ENCODE data around the gene UXT.

UXT gene

DNA sequence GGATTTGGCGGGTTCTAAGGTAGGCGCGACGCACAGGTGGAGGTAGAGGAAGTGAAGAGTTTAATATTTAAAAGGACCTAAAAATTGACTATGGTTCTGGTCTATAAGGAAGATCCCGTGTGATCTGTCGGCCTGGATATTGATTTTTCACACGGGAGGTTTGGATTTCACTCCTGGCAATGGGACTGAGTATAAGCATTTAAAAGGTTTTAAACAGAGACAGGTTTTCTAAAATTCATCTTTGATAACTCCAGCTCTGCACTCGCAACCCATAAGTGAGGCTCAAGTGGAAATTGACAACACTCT is 394 bp upstream of the UXT start:
- H3K27me3 Mint-ChIP-seq: no peaks in the 10 kb centered on the region
- H3K4me3 Mint-ChIP-seq: peak overlapping the region; percentile 83 to 93
- H3K27ac Mint-ChIP-seq: peak overlapping the region; percentile 97 to 99
- H3K4me1 Mint-ChIP-seq: peaks cover 38% of the 10 kb centered on the region
- DNase-seq (no peak), ATAC-seq (no peak)
- H3K9me3 Mint-ChIP-seq: peaks cover 0 to 5% of the 10 kb centered on the region in 2 donors

DNA sequence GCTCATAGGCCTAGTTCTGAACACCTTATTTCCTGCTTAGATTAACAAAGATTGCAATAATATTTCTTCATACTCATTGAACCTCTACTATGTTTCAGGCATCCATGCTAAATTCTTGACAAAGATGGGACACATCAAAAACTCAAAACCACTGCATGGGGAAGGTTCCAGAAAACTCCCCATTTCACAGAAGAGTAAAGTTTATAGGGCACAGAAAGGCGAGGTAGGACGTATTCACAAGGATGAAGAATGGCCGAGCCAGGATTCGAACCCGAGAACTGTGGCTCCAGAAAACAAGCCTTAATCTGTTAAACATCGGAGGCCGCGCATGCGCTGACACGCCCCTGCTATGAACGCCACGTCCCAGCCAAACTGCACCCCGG is 688 bp downstream of the UXT start:
- H3K27ac Mint-ChIP-seq: peak overlapping the region; percentile 97 to 99
- H3K4me1 Mint-ChIP-seq: peaks cover 38% of the 10 kb centered on the region

DNA sequence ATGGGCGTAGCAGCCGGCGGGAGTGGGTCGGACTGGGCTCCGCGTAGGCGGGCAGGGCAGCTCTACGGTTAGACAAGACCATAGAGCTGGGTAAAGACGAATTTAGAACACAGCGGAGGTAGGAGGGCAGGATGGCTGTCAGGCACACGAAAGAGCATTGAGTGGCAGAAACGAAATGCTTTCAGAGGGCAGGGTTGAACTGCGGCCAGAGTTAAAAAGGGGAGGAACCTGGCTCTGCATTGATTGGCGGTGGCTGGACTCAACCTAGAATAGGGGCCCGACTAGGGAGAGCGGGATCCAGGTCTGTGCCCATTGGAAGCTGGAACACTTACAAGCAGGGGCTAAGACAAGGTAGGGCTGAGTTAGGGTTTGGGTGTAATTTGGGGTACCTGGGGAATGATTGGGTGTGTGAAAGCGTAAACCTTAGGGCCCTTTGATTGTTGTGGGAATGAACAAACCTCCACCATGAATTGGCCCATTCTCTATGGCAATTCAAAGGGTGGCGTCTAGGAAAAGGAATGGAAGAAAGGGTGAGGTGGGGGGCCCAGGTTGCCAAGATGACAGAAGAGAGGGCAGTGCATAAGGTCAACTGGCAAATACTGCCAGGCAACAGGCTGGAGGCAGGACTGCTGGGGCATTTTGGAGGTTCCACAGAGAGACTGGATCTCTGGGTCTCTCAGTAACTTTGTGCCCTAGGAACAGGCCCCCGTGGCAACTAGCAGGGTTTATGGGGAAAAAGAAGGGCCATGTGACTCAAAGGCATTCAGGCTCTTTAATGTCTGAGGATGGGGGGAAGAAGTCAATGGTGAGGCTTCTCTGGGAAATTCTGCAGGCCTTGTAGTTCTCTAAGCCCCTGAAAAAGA is 7.7 kb downstream of the UXT start:
- peak overlapping the region; percentile 91 to 98 for H3K27ac Mint-ChIP-seq
- H3K27me3 Mint-ChIP-seq: no peaks in the 10 kb centered on the region
- no peak for ATAC-seq
- peak overlapping the region; percentile 91 to 94 for H3K4me3 Mint-ChIP-seq
- no peak for DNase-seq
- peaks cover 64% of the 10 kb centered on the region for H3K4me1 Mint-ChIP-seq
- no peaks in the 10 kb centered on the region for H3K9me3 Mint-ChIP-seq

More for the DNA sequence above, 688 bp downstream of the UXT start:
- H3K27me3 Mint-ChIP-seq: no peaks in the 10 kb centered on the region
- DNase-seq: no peak
- no peak for ATAC-seq
- H3K4me3 Mint-ChIP-seq: peak overlapping the region; percentile 83 to 93
- H3K9me3 Mint-ChIP-seq: peaks cover 0 to 5% of the 10 kb centered on the region in 2 donors

DNA sequence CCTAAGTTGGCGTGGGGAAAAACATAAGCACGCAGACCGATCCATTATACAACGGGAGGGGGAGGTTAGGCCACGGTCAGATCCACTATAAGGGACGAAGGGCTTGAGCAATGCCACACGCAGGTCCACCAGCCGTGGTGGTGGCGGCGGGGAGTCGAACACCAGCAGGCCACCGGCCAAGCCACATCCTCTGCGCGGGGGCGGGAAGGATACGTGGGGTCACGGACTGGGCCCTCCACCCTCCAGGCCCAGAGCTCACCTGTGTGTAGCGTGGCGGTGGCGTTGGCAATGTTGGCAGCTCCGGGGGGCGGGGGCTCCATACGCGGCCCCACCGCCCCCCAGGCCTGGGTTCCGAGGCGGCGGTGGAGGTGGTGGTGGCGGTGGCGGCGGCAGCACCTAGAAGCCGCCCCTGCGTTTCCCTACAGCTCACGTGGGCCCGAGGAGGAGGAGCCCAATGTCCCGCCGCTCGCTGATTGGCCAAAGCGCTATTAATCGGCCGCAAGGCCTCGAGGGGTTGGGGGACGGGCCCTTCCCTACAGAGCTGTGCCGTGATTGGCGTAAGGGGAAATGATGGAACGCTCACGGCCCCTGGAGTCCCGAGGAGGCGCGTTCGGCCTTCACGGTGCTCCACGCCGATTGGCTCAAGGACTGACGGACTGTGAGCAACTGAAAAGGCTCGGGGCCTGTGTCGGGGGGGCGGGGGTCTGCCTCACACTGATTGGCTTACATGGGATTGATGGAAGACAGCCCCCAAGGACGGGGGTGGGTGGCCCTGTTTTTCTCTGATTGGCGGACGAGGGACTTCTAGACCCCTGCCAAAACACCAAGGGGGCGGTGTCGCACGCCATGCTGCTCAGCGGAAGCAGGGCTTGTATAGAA is 8.6 kb downstream of the UXT start, which contains the start of gene ELK1:
Gene ELK1 (minus strand): TSS at position 400 of the 879 bp plus-strand sequence. CDS start 9,122 bp downstream, outside the sequence.
- peak; percentile 95 for ATAC-seq
- Mint-ChIP-seq H3K27me3 (no peaks in the 10 kb centered on the region), H3K27ac (peak within 1 kb of the TSS; percentile 93 to 98), H3K4me1 (peaks cover 62% of the 10 kb centered on the region), H3K9me3 (no peaks in the 10 kb centered on the region), H3K4me3 (peak within 1 kb of the TSS; percentile 91 to 96)
- peak; percentile 85 to 94 for DNase-seq

DNA sequence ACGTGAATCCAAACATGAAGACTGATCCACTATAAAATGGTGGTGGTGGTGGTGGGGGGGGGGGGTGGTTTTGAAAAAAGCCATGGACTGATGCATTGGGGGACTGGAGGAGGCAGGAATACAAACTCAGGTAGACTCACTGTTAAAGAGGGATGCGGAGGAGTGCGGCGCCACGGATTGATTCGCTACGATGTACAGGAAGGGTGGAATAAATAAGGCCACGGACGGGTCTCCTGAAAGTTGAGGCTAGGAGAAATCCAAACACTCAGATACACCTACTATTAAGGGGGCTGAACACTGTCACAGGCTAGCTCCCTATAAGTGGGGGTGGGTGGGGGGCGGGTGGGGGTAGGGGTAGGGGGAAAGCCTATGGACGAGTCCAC is 9.2 kb downstream of the UXT start:
- Mint-ChIP-seq H3K4me1 (peaks cover 68% of the 10 kb centered on the region), H3K4me3 (peak overlapping the region; percentile 91 to 96), H3K27me3 (no peaks in the 10 kb centered on the region), H3K27ac (peak overlapping the region; percentile 76 to 97), H3K9me3 (no peaks in the 10 kb centered on the region)
- DNase-seq (no peak), ATAC-seq (no peak)

DNA sequence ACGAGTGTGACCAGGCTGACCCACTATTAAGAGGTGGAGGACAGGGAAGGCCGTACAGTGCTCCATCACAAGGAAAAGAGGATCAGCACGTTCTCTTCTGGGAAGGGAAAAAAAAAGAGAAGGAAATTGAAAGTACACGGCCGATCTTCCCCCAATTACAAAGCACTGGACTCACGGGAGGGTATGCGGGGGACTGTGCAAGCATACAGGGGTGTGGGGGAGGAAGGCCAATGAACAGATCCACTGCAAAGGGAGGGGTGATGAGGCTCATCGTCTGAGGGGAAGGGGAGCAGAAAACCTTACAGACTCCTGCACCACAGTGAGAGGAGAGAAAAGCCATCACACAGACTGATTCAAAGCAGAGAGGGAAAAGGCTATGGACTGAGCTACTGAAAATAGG is 9.7 kb downstream of the UXT start:
- Mint-ChIP-seq H3K27ac (peak overlapping the region; percentile 93 to 97), H3K4me1 (peaks cover 73% of the 10 kb centered on the region)
- DNase-seq: no peak

DNA sequence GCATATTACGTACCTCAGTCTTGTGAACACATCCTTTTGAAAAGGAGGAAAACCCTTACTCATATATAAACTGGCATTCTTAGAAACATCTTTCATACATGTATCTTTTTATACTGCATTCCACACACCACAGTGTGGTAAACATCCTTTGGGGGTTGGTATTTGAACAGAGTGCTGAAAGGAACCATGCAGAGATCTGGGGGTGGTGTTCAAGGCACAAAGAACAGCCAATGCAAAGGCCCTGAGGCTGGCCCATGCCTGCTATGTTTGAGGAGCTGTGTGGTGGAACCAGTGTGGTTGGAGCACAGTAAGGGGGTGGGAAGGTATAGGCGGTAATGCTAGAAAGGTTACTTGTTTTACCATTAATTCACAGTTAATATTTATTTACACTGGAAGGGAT is 10.6 kb downstream of the UXT start:
- H3K27me3 Mint-ChIP-seq: no peaks in the 10 kb centered on the region

More for the DNA sequence above, 9.7 kb downstream of the UXT start:
- peak overlapping the region; percentile 82 to 96 for H3K4me3 Mint-ChIP-seq
- ATAC-seq: no peak
- no peaks in the 10 kb centered on the region for H3K27me3 Mint-ChIP-seq
- no peaks in the 10 kb centered on the region for H3K9me3 Mint-ChIP-seq

DNA sequence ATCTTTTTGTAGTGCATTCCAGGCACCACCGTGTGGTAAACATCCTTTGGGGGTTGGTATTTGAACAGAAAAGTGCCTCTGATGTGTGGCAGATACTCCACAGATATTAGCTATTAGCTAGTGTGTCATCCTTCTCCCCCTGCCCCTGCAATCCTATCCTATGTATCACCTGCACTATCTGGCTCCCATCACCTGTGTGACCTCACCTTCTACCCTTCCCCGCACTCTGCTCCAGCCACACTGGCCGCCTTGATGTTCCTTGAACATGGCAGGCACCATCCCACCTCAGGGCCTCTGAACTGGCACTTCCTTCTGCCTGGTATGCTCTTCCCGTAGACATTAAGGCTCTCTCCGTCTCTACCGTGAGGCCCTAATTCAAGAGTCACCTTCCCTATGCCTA is 12.3 kb downstream of the UXT start:
- ATAC-seq (no peak), DNase-seq (no peak)
- no peaks in the 10 kb centered on the region for H3K27me3 Mint-ChIP-seq
- no peak overlapping the region for H3K4me3 Mint-ChIP-seq
- H3K27ac Mint-ChIP-seq: no peak overlapping the region
- H3K9me3 Mint-ChIP-seq: no peaks in the 10 kb centered on the region
- peaks cover 63% of the 10 kb centered on the region for H3K4me1 Mint-ChIP-seq

More for the DNA sequence above, 10.6 kb downstream of the UXT start:
- H3K4me1 Mint-ChIP-seq: peaks cover 76% of the 10 kb centered on the region
- ATAC-seq (no peak), DNase-seq (no peak)
- H3K4me3 Mint-ChIP-seq: peak overlapping the region; percentile 82 to 96
- H3K9me3 Mint-ChIP-seq: no peaks in the 10 kb centered on the region
- H3K27ac Mint-ChIP-seq: peak overlapping the region in 1 of 2 donors; percentile 78

DNA sequence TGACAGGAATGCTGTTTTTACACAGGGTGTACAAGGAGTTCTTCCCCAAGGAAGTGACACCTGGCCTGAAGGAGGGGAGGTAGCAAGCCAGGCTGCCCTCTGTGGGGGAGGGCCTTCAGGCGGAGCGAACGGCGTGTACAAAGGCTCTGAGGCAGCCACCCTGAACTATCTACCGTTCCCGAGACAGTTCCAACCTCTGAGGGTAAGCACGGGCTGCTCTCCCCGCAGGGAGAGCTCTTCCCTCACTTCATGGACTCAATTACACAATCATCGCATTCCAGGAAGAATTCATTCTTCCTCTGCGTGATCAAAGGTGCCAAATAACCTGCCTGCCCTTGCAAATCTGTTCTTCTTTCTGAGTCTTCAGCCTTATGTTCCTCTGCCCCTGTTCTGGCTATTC is 13.4 kb downstream of the UXT start:
- peaks cover 53% of the 10 kb centered on the region for H3K4me1 Mint-ChIP-seq
- no peaks in the 10 kb centered on the region for H3K27me3 Mint-ChIP-seq
- no peaks in the 10 kb centered on the region for H3K9me3 Mint-ChIP-seq
- ATAC-seq: no peak
- no peak for DNase-seq
- no peak overlapping the region for H3K4me3 Mint-ChIP-seq
- no peak overlapping the region for H3K27ac Mint-ChIP-seq

DNA sequence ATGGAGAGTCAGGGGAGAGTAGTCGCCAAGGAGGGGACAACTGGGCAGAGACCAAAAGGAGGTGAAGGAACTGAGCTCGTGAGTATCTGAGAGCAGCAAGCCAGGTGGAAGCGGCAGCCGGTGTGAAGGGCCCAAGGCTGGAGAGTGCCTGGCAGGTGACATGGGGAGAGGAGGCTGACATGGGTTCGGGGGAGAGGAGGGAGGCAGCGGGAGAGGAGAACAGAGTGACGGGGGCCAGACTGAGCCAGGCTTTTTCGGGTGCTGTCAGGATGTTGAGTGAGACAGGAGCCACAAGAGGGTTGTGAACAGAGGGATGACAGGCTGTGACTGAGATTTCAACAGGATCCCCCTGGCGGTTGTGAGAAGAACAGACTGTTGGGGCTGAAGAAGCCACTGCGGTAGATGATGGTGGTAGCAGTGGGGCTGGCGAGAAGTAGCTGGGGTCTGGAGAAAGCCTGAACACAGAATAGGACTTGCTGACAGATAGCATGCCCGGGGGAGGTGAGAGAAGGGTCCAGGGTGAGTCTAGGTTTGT is 14.4 kb downstream of the UXT start:
- Mint-ChIP-seq H3K4me3 (no peak overlapping the region), H3K27ac (no peak overlapping the region), H3K4me1 (peaks cover 54% of the 10 kb centered on the region), H3K9me3 (peaks cover 0 to 6% of the 10 kb centered on the region in 2 donors), H3K27me3 (no peaks in the 10 kb centered on the region)
- DNase-seq: no peak
- ATAC-seq: no peak

DNA sequence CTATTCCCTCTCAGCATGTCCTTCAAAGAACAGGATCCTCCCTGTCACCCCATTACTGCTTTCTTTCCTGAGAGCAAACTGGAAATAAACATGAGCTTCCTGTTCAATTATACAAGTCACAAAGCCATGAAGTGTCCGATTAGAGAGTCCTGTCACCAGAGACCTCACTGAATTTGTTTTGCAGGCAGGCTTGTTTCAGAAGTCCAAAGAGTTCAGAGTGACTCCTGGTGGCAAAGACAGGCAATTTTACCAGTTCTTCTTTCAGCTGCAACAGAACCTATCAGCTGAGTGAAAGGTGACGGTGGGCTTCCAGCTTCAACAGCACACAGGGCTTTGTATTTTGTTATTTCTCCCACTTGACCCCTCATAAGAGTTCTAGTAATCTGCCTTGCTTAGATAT is 15.1 kb downstream of the UXT start:
- H3K27ac Mint-ChIP-seq: no peak overlapping the region
- no peaks in the 10 kb centered on the region for H3K27me3 Mint-ChIP-seq
- peaks cover 55% of the 10 kb centered on the region for H3K4me1 Mint-ChIP-seq
- no peak for ATAC-seq
- no peak overlapping the region for H3K4me3 Mint-ChIP-seq
- no peak for DNase-seq
- peaks cover 0 to 8% of the 10 kb centered on the region in 2 donors for H3K9me3 Mint-ChIP-seq

DNA sequence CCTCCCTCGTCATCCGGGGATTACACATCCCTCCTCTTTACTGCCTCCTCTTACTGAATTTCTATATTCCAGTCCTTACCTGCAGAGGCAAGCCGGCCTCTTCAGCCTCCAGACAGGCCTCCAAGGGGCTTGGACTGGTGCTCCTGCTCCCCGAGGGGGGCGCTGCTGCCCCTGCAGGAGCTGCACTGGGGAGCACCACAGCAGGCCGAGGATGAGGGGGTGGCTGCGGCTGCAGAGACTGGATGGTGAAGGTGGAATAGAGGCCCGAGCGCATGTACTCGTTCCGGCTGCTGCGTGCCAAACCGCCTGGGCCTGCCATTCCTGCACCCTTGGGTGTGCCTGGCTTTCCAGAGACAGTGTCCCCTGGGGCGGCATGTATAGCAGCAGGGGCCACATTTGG is 20.2 kb downstream of the UXT start:
- Mint-ChIP-seq H3K27ac (peak overlapping the region in 1 of 2 donors; percentile 13), H3K4me3 (peak overlapping the region in 1 of 2 donors; percentile 9), H3K27me3 (no peaks in the 10 kb centered on the region), H3K9me3 (peaks cover 0 to 8% of the 10 kb centered on the region in 2 donors), H3K4me1 (peaks cover 40% of the 10 kb centered on the region)
- ATAC-seq (no peak), DNase-seq (no peak)

DNA sequence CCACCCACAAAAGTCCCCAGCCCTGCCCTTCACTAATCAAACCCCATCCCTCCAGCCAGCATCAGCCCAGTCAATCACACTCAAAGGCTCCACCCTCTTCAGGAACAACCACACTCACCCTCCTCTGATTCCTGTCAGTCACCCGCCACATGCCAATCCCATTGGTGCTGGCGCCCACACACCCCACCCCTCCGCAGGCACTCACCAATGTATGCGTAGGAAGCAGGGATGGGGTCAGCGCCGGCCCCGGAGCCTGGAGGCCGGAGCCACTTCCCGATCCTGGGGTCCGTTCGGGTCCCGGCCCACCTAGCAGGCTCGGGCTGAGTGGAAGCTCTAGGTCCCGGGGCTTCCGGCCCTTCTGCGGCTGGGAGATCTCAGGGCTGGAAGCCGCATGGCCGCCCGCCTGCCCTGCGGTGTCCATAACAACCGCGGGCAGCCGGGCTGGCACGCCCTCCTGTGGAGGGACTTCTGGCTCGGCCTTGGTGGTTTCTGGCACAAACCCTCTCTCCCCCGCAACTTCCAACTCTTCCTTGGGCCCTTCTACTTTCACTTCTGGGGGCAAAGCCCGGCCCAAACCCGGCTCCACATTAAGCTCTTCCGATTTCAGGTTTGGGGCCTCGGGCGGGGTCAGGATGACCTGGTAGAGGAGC is 21.3 kb downstream of the UXT start:
- Mint-ChIP-seq H3K27me3 (no peaks in the 10 kb centered on the region), H3K4me3 (peak overlapping the region; percentile 40 to 43), H3K27ac (peak overlapping the region in 1 of 2 donors; percentile 28), H3K4me1 (peaks cover 40% of the 10 kb centered on the region), H3K9me3 (peaks cover 0 to 8% of the 10 kb centered on the region in 2 donors)
- ATAC-seq (peak; percentile 51), DNase-seq (no peak)

DNA sequence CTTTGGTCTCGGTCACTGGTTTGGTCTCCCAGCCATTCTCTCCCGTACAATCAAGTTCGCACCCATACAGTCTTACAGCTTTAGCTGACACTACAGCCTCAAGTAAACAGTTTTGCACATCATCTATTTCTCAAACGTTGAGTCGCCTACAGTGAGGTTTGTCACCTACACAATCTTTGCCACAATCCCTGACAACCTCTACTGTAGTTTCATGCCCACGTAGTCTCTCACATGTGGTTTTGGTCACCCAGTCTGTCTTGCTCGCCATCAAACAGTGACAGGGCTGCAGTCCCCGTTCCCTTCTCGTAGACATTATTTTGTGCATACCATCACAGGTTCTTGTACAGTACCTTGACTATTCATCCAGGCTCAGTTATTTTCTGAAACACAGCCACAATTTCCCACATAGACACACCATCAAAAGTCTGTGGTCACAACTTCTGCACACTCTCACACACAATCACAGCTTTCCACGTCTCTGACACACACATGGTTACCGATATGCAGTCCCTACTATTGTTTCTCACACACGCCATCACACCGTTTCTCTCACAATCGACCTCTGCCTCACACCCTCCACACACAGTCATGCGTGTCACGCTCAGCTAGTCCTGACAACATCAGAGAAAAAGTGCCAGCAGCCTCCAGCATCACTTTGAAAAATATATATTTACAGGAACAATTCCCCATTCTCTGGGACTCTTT is 24.0 kb downstream of the UXT start:
- peak; percentile 89 for ATAC-seq
- peaks cover 0 to 5% of the 10 kb centered on the region in 2 donors for H3K9me3 Mint-ChIP-seq
- no peak overlapping the region for H3K4me3 Mint-ChIP-seq
- no peaks in the 10 kb centered on the region for H3K27me3 Mint-ChIP-seq
- H3K27ac Mint-ChIP-seq: no peak overlapping the region
- DNase-seq: peak in 1 of 2 donors; percentile 52
- H3K4me1 Mint-ChIP-seq: peaks cover 43% of the 10 kb centered on the region
